Activated T-helper 1 cell treated with anti-CD3 and anti-CD28 coated beads, Interleukin-12 subunit alpha, Interleukin-12 subunit beta, Interleukin-2, Interleukin-4 antibody, amounts not matched to agents 30 ng/mL and 10 ng/mL and 1 ng/mL, durations not matched to agents 14 hours and 24 hours and 36 hours (primary cell): ENCODE results near the gene SMIM44. TPM values are rescaled to one million over a fixed set of nuclear protein-coding genes. Genes with fewer than 3 reads are reported as not detected.
A peak's percentile ranks its signal among the peaks of the same experiment; 100 is the strongest.

ENCODE experiments used
- DNase-seq: peaks from one replicate; pipeline ENCODE4 v3.0.0; 2021; ENCODE audit warnings: low spot score
- H3K27ac Mint-ChIP-seq: one replicate; pipeline ENCODE4 v1.8.0; 2021; ENCODE audit warnings: mild to moderate bottlenecking, mixed read lengths
- H3K27me3 Mint-ChIP-seq: one replicate; pipeline ENCODE4 v1.8.0; 2022; ENCODE audit warnings: mild to moderate bottlenecking, moderate library complexity, mixed read lengths; ENCODE audit not compliant: insufficient read depth
- H3K36me3 Mint-ChIP-seq: one replicate; pipeline ENCODE4 v1.8.0; 2021; ENCODE audit warnings: low read depth, mixed read lengths
- H3K4me1 Mint-ChIP-seq: one replicate; pipeline ENCODE4 v1.8.0; 2021; ENCODE audit warnings: low read depth, mixed read lengths
- H3K4me3 Mint-ChIP-seq: one replicate; pipeline ENCODE4 v1.8.0; 2021; ENCODE audit warnings: mild to moderate bottlenecking, moderate library complexity, mixed read lengths
- H3K9me3 Mint-ChIP-seq: one replicate; pipeline ENCODE4 v1.8.0; 2021; ENCODE audit warnings: mixed read lengths
- intact Hi-C: fragments of 100-400 bp; cut with micrococcal nuclease; formaldehyde crosslinking; loops from one replicate; pipeline ENCODE4 v1.15.1; 2024
- total RNA-seq: library from RNA; stranded (reverse); gene quantifications from 2 replicates; pipeline ENCODE4 v1.2.3, GENCODE V29; 2022

The SMIM44 gene
- total RNA-seq, 1 donor from 2014 or later, result not detected

- Mint-ChIP-seq H3K4me1 (peaks cover 37% of the 10 kb centered on the region), H3K27me3 (peaks cover 2% of the 10 kb centered on the region), H3K36me3 (peaks cover 6% of the 10 kb centered on the region), H3K27ac (peak overlapping the region; percentile 24), H3K9me3 (no peaks in the 10 kb centered on the region), H3K4me3 (peak overlapping the region; percentile 87)
- intact Hi-C loops, result loop anchor here (5.0 kb wide), 1 partner anchor 1342 kb away; the partner anchor contains the start of gene DOT1L
- DNase-seq, result no peak
Observed at GRCh38 chr19:3504735-3505134, 21.5 kb upstream of the SMIM44 start.

GRCh38 chr19:3503036-3503572, 19.9 kb upstream of the SMIM44 start:
- H3K27ac Mint-ChIP-seq, result no peak overlapping the region
- intact Hi-C loops, result no loop called here
- no peak for DNase-seq
- peaks cover 39% of the 10 kb centered on the region for H3K4me1 Mint-ChIP-seq
- H3K36me3 Mint-ChIP-seq, result peaks cover 10% of the 10 kb centered on the region
- no peaks in the 10 kb centered on the region for H3K9me3 Mint-ChIP-seq
- H3K4me3 Mint-ChIP-seq, result no peak overlapping the region
- peaks cover 2% of the 10 kb centered on the region for H3K27me3 Mint-ChIP-seq

GRCh38 chr19:3501780-3502179, 18.5 kb upstream of the SMIM44 start:
- DNase-seq, result no peak
- Mint-ChIP-seq H3K36me3 (peaks cover 15% of the 10 kb centered on the region), H3K27ac (no peak overlapping the region), H3K4me3 (no peak overlapping the region), H3K9me3 (no peaks in the 10 kb centered on the region), H3K27me3 (peaks cover 2% of the 10 kb centered on the region), H3K4me1 (peaks cover 39% of the 10 kb centered on the region)
- intact Hi-C loops, result loop anchor here (2.0 kb wide), 1 partner anchor 67 kb away; no protein-coding TSS in a partner anchor

- Mint-ChIP-seq H3K4me3 (peak within 1 kb of the TSS; percentile 91), H3K27me3 (peaks cover 2% of the 10 kb centered on the region), H3K4me1 (peaks cover 35% of the 10 kb centered on the region), H3K9me3 (no peaks in the 10 kb centered on the region), H3K36me3 (peaks cover 17% of the 10 kb centered on the region), H3K27ac (peak within 1 kb of the TSS; percentile 97)
- intact Hi-C loops, result loop anchor here (2.0 kb wide), 1 partner anchor 66 kb away; no protein-coding TSS in a partner anchor
- peak; percentile 92 for DNase-seq
Observed at GRCh38 chr19:3500429-3501101, 17.3 kb upstream of the SMIM44 start, which contains the start of gene DOHH. DOHH (minus strand) TSS chr19:3500674; CDS start chr19:3496814, 3,860 bp downstream.

- peak overlapping the region; percentile 97 for H3K27ac Mint-ChIP-seq
- no peaks in the 10 kb centered on the region for H3K9me3 Mint-ChIP-seq
Observed at GRCh38 chr19:3499738-3500428, 16.6 kb upstream of the SMIM44 start.

GRCh38 chr19:3497757-3498520, 14.7 kb upstream of the SMIM44 start:
- peaks cover 2% of the 10 kb centered on the region for H3K27me3 Mint-ChIP-seq
- no peaks in the 10 kb centered on the region for H3K9me3 Mint-ChIP-seq
- no peak for DNase-seq
- H3K36me3 Mint-ChIP-seq, result peaks cover 26% of the 10 kb centered on the region
- intact Hi-C loops, result no loop called here
- no peak overlapping the region for H3K27ac Mint-ChIP-seq
- peaks cover 27% of the 10 kb centered on the region for H3K4me1 Mint-ChIP-seq
- no peak overlapping the region for H3K4me3 Mint-ChIP-seq

More at GRCh38 chr19:3499738-3500428, 16.6 kb upstream of the SMIM44 start:
- Mint-ChIP-seq H3K4me3 (peak overlapping the region; percentile 91), H3K27me3 (peaks cover 2% of the 10 kb centered on the region), H3K36me3 (peaks cover 17% of the 10 kb centered on the region), H3K4me1 (peaks cover 31% of the 10 kb centered on the region)
- intact Hi-C loops, result loop anchor here (2.0 kb wide), 1 partner anchor 65 kb away; no protein-coding TSS in a partner anchor
- DNase-seq, result no peak

- peak overlapping the region; percentile 34 for H3K27ac Mint-ChIP-seq
- intact Hi-C loops, result no loop called here
- peaks cover 30% of the 10 kb centered on the region for H3K36me3 Mint-ChIP-seq
- H3K27me3 Mint-ChIP-seq, result peaks cover 2% of the 10 kb centered on the region
- no peak overlapping the region for H3K4me3 Mint-ChIP-seq
- no peaks in the 10 kb centered on the region for H3K9me3 Mint-ChIP-seq
- H3K4me1 Mint-ChIP-seq, result peaks cover 27% of the 10 kb centered on the region
- no peak for DNase-seq
Observed at GRCh38 chr19:3496392-3497273, 13.4 kb upstream of the SMIM44 start.

GRCh38 chr19:3494559-3494958, 11.3 kb upstream of the SMIM44 start:
- intact Hi-C loops, result loop anchor here (2.0 kb wide), 1 partner anchor 16 kb away; no protein-coding TSS in a partner anchor
- Mint-ChIP-seq H3K4me1 (peaks cover 19% of the 10 kb centered on the region), H3K9me3 (no peaks in the 10 kb centered on the region), H3K4me3 (peak overlapping the region; percentile 39), H3K27me3 (no peaks in the 10 kb centered on the region), H3K27ac (peak overlapping the region; percentile 29), H3K36me3 (peaks cover 30% of the 10 kb centered on the region)
- DNase-seq, result peak; percentile 54

GRCh38 chr19:3494051-3494450, 10.8 kb upstream of the SMIM44 start:
- peak overlapping the region; percentile 39 for H3K4me3 Mint-ChIP-seq

GRCh38 chr19:3493651-3494050, 10.4 kb upstream of the SMIM44 start:
- intact Hi-C loops, result loop anchor here (2.0 kb wide), 1 partner anchor 15 kb away; no protein-coding TSS in a partner anchor
- H3K4me1 Mint-ChIP-seq, result peaks cover 12% of the 10 kb centered on the region
- H3K9me3 Mint-ChIP-seq, result no peaks in the 10 kb centered on the region
- H3K27me3 Mint-ChIP-seq, result no peaks in the 10 kb centered on the region
- H3K36me3 Mint-ChIP-seq, result peaks cover 26% of the 10 kb centered on the region
- H3K4me3 Mint-ChIP-seq, result no peak overlapping the region
- peak overlapping the region; percentile 48 for H3K27ac Mint-ChIP-seq
- no peak for DNase-seq

More at GRCh38 chr19:3494051-3494450, 10.8 kb upstream of the SMIM44 start:
- H3K4me1 Mint-ChIP-seq, result peaks cover 16% of the 10 kb centered on the region
- no peak overlapping the region for H3K27ac Mint-ChIP-seq
- no peaks in the 10 kb centered on the region for H3K9me3 Mint-ChIP-seq
- H3K27me3 Mint-ChIP-seq, result no peaks in the 10 kb centered on the region
- peaks cover 28% of the 10 kb centered on the region for H3K36me3 Mint-ChIP-seq
- intact Hi-C loops, result loop anchor here (2.0 kb wide), 1 partner anchor 15 kb away; no protein-coding TSS in a partner anchor
- DNase-seq, result no peak

- H3K4me3 Mint-ChIP-seq, result no peak overlapping the region
- DNase-seq, result no peak
- H3K36me3 Mint-ChIP-seq, result peaks cover 24% of the 10 kb centered on the region
- no peaks in the 10 kb centered on the region for H3K27me3 Mint-ChIP-seq
- no peaks in the 10 kb centered on the region for H3K9me3 Mint-ChIP-seq
- H3K4me1 Mint-ChIP-seq, result peaks cover 7% of the 10 kb centered on the region
- intact Hi-C loops, result no loop called here
- H3K27ac Mint-ChIP-seq, result no peak overlapping the region
Observed at GRCh38 chr19:3492919-3493318, 9.7 kb upstream of the SMIM44 start.
